Adipose tissue (tissue), 3 donors: ENCODE data around the gene IL22RA2. TPM values are rescaled to one million over a fixed set of nuclear protein-coding genes. Genes with fewer than 3 reads are reported as not detected.
"Not testable (repeated sequence)": the region's sequence is repeated elsewhere in the genome, so short reads cannot be mapped to it uniquely, and the experiment has no call there.

Source experiments
- H3K27ac ChIP-seq: one replicate; pipeline ENCODE4 v1.5.1; 2013; ENCODE audit warnings: low read depth, low read length
- WGBS, 3 donors: extraction: QIAGEN DNeasy Blood & Tissue Kit; methylation state at CpG; one replicate each; pipeline ENCODE4 v1.1.7; 2013; 5-methylcytosine and 5-hydroxymethylcytosine counted together
- polyA plus RNA-seq, 3 donors: library from polyadenylated mRNA; stranded (reverse); fragments of 200-250 nt; gene quantifications; one replicate each; pipeline ENCODE4 v1.2.3, GENCODE V29; 2013
- donor health status: healthy with polysubstance abuse.
- donor health status: Bipolar disorder and iron deficiency.
- donor health status: healthy.

Gene IL22RA2
- polyA plus RNA-seq, 3 donors, result not detected

- H3K27ac ChIP-seq, result no peak overlapping the region
Observed at GRCh38 chr6:137107767-137108105, 65.7 kb downstream of the IL22RA2 start.

GRCh38 chr6:137107047-137107766, 66.2 kb downstream of the IL22RA2 start:
- not testable (repeated sequence) for H3K27ac ChIP-seq
- WGBS, 3 donors, result 68 to 74% (median 73%) methylated on average over 6 of the region's 6 CpGs

More at GRCh38 chr6:137107767-137108105, 65.7 kb downstream of the IL22RA2 start:
- WGBS, 3 donors, result 29 to 85% (median 79%) methylated on average over 1 of the region's 1 CpG

- WGBS, 3 donors, result 85 to 94% (median 91%) methylated on average over 3 of the region's 3 CpGs
- no peak overlapping the region for H3K27ac ChIP-seq
Observed at GRCh38 chr6:137106183-137106582, 67.3 kb downstream of the IL22RA2 start.

DNA sequence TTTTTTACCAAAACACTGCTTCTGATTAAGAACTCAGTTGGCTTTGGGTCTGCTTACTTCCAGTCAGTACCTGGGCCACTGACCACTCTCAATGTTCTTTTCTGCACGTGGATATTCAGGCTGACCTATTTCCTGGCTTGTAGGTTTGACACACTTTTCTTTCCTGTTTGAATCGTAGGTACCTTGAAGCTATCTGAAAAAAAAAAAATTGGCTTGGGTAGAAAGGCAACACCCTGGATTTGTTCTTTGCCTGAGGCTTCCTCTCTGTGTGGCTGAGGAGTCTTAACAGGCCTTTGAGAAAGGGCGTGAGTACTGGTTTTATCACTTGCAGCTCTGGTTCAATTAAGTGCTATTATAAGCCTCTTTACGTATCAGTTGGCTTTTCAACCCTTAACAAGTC, 68.1 kb downstream of the IL22RA2 start:
- WGBS, 3 donors, result 65 to 77% (median 73%) methylated on average over 4 of the region's 4 CpGs
- no peak overlapping the region for H3K27ac ChIP-seq

DNA sequence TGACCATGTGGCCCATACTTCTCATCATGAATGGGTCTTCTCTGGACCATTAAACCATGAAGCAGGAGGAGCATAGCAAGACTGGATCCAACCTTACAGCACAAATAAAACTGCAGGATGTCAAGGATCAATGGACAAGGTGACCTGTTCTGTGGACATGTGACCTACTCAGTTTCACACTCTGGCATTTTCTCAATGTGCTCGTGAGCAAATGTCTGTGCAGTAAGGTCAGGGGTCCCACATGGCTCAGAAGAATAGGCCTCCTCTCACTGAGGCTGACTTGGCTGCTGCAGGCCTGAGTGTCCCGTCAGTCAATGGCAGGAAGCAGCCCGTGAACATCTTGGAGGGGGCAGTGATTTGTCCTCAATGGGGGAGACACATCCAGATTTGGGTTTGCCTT, 68.5 kb downstream of the IL22RA2 start:
- no peak overlapping the region for H3K27ac ChIP-seq
- WGBS, 3 donors, result 80 to 95% (median 81%) methylated on average over 3 of the region's 3 CpGs

DNA sequence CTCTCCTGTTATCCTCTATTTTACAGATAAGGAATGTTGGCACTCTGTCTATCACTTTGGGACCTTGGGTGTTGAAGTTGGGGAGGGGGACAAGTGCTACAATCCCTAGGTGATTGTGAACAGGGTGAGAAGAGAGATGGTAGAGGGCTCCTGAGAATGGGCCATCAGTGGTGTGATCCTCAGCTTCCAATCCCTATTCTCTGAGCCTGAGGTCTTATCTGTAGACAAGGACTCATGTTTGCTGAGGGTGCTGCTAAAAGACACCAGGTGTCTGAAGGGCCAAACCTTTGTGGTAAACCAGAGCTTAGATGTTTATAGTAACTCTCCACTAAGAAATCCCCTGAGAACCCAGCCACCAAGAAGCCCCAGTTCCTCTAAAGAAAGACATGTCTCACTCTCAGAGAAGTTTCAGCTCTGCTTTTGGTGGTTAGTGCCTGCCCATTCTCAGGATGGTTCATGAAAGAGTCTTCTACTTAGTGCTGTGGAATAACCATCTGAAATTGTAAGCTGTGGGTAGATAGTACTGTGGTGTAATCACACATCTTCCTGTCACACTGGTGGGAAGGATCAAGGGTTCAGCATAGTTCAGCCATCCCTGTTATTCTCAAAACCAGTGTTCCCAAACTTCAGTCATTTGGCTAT, 70.5 kb downstream of the IL22RA2 start:
- H3K27ac ChIP-seq, result no peak overlapping the region

GRCh38 chr6:137102050-137102848, 71.2 kb downstream of the IL22RA2 start:
- 92 to 98% (median 96%) methylated on average over 3 of the region's 3 CpGs for WGBS, 3 donors
- H3K27ac ChIP-seq, result no peak overlapping the region

DNA sequence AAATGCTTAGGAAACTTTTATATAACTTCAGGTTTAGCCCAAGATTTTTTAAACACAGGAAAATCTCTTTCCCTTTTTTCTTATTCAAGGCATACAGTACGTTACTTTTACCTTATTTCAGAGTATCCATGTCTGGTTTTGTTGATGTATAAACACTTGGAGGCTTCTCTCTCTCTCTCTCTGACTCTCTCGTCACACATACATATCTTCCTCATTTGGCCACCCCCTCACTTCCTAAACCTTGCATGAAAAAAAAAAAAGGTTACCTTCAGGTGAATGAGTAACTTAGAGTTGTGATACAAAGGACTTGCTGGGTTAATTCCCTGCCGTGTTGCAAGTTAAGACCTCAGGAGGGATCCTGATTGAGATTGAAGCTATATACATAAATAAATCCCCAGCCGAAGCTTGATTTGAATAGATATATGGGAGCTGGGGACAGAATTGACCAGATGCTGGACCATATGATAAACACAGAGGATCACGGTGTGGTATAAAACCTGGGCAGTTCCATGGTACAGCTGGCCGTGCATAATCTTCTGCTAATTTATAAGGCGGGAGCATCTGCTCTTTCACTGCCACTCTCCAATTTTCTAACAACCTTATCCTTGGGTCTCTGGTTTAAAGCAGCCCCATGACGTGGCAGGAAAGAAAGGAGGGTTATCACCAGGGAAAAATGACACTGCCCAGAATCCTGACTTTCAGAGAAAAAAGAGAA, 73.6 kb downstream of the IL22RA2 start:
- WGBS, 3 donors, result 66 to 87% (median 83%) methylated on average over 8 of the region's 8 CpGs
- H3K27ac ChIP-seq, result no peak overlapping the region

GRCh38 chr6:137097526-137097925, 75.9 kb downstream of the IL22RA2 start:
- 58 to 91% (median 90%) methylated on average over 3 of the region's 3 CpGs for WGBS, 3 donors
- H3K27ac ChIP-seq, result no peak overlapping the region

GRCh38 chr6:137097057-137097456, 76.4 kb downstream of the IL22RA2 start:
- H3K27ac ChIP-seq, result no peak overlapping the region

GRCh38 chr6:137095651-137096238, 77.7 kb downstream of the IL22RA2 start:
- no peak overlapping the region for H3K27ac ChIP-seq

DNA sequence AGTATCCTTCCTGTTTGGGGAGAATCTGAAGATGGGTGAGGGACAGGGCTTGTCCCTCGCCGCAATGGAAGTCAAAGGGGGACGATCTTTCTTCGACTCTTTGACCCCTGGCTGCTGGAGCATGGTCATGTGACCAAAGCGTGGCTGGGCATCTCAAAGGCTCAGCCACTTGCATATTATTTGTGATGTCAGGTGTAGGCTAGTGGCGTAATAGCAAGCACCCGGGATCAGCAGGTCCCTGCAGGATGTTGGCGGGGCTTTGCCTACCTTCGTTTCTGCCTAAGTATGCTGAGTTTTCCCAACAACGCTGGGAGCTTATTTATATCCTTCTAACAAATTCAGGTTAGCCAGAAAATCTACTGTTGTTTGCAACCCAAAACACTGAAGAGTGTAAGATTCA, 78.4 kb downstream of the IL22RA2 start:
- no peak overlapping the region for H3K27ac ChIP-seq
- 81 to 89% (median 85%) methylated on average over 10 of the region's 10 CpGs for WGBS, 3 donors

DNA sequence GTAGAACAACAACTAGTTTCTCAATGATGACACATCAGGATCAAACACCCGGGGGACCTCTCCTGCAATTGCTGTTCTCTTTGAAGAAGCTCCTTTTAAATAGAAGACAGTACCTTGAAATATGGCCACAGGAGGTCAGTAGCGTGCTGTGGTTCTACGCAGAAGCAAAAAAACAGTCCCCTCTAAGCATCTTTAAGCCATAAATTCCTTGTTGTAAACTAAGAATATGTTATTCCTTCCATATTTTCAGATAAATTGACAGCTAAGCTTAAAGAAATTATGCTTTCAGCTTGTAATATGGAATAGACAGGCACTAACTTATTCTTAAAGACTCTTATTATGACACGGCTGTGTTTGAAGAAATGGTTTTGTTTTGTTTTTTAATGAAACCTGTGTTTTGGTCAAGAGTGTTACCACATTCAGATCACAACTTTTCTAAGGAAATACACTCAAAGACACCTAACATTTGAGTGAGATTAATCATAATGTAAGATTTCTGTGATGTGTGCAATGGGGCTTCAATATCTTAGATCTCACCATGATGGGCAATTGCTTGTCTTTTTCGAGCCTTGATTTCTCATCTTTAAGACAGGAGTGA, 78.9 kb downstream of the IL22RA2 start:
- 33 to 35% (median 35%) methylated on average over 5 of the region's 5 CpGs for WGBS, 3 donors
- no peak overlapping the region for H3K27ac ChIP-seq

Other genes with a start within 250 kb of the IL22RA2 start
- 1 to 10 TPM; 1.0 to 3.3 (median 1.5) TPM for gene IL20RA, start 128.7 kb downstream of the IL22RA2 start, polyA plus RNA-seq
- 100 to 1,000 TPM in 1 of 3 donors, 10 to 100 TPM in 2; 34.5 to 130 (median 76.4) TPM for gene IFNGR1, start 45.7 kb upstream of the IL22RA2 start, polyA plus RNA-seq